HG02610 (cell line): ENCODE measurements around the gene NRG2.

Source experiments
- ATAC-seq: cut with Tn5 transposase; IDR thresholded peaks from one replicate; pipeline ENCODE4 v1.9.1; 2021; ENCODE audit warnings: mild to moderate bottlenecking, moderate library complexity; ENCODE audit not compliant: unreplicated experiment

Gene NRG2

GRCh38 chr5:139845846-139846681 lies 197.0 kb downstream of the NRG2 start:
- no peak for ATAC-seq

GRCh38 chr5:139844472-139845145 lies 198.5 kb downstream of the NRG2 start:
- peak; percentile 56 for ATAC-seq

GRCh38 chr5:139843991-139844390 lies 199.1 kb downstream of the NRG2 start:
- ATAC-seq, result no peak

- no peak for ATAC-seq
These were observed 200.8 kb downstream of the NRG2 start for GRCh38 chr5:139842321-139842720.

GRCh38 chr5:139841549-139841948 lies 201.6 kb downstream of the NRG2 start:
- no peak for ATAC-seq

- no peak for ATAC-seq
These were observed 203.2 kb downstream of the NRG2 start for GRCh38 chr5:139839918-139840317.

DNA sequence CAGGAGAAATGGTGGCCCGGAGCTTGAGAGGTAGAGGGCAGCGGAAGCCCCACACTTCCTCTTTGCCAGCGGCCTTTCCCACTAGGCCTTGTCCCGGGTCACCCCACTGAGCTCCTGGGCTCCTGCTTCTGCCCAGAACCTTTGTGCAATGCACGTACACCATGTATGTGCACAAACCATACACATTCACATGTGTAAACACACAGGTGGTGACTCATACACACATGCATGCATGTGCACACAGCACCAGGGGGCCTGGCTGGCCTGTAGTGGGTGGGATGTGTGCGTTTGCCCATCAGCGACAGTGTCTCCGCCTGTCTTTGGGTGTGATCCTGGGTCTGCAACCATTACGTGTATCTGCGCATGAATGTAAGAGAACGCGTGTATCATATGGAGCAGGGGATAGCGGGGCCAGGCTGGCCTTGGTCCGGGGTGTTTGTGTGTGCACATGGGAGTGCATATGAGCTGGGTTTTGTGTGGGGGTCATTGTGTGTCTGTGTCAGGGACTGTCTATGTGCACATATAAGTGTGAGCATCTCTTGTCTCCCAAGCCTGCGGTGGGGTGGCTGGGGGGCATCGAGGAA lies 203.8 kb downstream of the NRG2 start:
- no peak for ATAC-seq

DNA sequence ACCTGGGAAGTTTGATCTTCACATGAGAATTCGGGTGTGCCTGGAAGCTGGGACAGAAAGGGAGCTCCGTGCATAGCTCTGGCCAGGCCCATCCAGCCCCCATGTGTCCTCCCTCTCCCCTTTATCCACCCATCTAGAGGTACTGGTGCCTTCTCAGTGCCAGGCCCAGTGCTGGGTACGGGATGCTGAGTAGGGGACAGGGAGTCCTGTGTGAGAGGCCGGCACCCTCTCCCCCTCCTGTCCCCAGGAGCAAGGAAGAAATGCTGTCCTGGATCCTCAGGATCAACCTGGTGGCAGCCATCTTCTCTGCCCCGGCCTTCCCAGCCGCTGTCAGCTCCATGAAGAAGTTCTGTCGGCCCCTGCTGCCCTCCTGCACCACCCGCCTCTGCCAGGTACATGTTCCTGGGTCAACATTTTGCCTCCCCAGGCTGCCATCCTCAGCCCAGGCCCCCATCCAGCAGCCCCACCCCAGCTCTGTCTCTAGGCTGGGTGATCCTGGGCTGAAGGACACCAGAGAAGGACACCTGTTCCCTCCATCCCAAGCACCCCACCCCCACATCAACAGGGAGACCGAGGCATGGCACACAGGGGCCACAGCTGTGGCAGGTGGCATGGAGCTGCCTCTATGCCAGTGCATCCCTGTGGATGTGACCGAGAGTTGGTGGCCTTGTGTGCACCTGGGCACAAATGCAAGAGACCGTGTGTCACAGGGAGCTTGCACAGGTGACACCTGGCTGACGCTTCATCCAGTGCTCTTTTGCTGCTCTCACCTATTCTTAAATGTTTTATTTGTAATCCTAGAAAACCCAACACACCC lies 204.5 kb downstream of the NRG2 start:
- no peak for ATAC-seq

DNA sequence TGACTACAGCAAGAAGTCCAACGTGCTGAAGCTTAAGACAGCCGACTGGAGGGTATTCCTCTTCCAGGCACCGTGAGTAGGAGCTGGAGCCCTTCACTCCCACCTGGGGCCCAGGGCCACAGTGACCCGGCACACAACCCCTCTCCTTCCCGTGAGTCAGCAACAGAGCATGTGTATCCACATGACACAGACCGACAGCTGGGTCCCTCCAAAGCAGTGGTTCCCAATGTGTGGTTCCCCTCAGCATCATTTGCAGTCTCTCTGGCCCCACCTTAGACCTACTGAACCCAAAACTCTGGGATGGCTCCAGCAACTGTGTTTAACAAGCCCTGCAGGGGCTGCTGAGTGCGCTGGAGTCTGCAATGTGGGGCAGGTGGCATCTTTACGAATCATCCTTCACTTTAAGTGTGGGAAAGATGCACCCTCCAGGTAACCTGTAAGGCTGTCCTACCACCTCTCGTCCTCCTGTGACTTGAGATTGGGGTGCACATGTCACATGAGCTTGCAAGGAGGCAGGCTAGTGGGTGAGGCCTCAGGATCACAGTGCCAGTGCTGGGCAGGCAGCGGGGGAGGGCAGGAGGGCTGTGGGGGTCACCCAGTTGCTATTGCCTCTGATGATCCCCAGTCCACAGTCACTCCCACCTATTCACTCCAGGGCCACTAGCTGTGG lies 205.3 kb downstream of the NRG2 start:
- no peak for ATAC-seq

DNA sequence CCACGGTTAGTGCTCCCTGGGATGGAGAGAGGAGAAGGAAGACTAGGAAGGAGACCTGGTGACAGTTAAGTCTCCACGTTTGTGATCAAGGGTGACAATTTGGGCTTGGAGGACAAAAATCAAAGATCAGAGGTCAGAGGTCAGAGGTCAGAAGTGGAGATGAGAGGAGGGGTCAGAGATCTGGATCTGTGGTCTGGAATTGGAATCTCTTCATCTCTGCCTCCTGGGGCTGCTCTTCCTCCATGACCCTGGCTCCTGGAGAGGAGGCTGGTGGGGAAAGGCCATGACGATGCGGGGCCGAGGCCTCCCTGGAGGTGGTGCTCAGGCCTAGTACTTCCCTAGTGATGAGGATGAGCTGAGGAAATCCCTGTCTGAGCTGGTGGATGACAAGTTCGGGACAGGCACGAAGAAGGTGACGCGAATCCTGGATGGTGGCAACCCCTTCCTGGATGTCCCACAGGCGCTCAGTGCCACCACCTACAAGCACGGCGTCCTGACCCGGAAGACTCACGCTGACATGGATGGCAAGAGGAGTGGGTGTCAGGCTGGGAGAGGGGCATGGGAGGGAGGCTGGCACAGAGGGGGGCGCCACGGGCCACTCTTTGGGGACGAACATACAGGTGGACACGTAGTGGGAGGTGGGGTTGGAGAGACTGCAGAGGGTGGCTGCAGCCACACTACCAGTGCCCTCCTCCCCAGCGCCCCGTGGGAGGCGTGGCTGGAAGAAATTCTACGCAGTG lies 206.5 kb downstream of the NRG2 start:
- ATAC-seq, result no peak

DNA sequence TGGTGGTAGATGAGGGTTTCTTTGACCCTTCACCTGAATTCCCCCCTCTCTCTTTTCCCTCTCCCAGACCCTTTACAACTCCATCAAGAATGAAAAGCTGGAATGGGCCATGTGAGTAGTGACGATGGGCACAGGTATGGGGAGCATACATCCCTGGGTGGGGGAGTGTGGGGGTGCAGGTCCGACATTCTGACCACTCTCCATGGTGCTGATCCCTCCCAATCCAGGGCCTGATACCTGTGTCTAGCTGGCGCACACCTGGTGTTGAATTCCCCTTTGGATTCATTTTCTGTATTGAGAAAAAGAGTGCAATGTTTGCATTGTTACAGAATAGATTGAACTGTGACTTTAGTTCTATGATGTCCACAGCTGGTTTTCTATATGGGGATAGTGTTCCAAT lies 207.4 kb downstream of the NRG2 start:
- no peak for ATAC-seq

GRCh38 chr5:139833525-139833924 lies 209.6 kb downstream of the NRG2 start:
- no peak for ATAC-seq

- ATAC-seq, result no peak
These were observed 211.5 kb downstream of the NRG2 start for GRCh38 chr5:139831624-139832023.

DNA sequence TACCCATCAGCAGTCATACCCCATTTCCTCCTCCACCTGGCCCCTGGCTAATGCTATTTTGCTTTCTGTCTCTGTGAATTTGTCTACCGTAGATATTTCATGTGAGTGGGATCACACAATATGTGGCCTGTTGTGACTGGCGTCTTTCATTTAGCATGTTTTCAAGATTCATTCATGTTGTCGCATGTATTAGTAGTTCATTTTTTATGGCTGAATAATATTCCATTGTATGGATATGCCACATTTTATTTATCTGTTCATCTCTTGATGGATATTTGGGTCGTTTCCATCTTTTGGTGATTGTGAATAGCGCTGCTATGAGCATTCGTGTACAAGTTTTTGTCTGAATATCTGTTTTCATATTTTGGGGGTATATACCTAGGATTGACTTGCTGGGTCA lies 213.6 kb downstream of the NRG2 start:
- no peak for ATAC-seq

DNA sequence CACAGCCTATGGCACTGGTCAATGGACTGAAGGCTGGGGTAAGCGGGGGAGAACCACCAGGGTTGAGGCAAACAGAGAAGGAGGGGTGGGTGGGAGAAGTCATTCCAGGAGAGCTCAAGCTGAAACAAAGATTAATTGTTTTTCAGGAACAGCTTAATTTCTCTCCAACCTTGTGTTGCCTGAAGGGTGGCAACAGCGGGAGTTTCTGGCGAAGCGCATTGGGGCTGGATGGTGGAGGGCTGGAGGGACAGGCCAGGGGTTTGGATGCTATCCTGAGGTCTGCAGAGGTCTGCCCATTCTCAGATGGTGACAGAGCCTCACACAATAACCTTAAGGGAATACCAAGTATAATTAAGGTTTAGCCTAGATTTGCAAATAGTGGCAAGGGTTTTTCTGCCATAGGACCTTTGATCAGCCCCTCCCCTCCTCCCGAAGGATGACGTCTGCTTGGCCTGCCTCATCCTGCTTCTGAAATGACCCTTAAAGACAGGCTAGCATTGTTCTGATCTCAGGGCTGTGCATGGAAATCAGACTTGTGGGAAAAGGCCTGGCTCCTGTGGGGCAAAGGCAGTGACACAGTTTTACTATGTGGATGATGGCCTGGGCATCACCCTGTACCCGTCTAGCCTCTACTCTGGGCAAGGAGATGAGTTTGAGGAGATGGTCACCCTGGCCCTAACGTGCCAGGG lies 214.7 kb downstream of the NRG2 start:
- ATAC-seq, result no peak

DNA sequence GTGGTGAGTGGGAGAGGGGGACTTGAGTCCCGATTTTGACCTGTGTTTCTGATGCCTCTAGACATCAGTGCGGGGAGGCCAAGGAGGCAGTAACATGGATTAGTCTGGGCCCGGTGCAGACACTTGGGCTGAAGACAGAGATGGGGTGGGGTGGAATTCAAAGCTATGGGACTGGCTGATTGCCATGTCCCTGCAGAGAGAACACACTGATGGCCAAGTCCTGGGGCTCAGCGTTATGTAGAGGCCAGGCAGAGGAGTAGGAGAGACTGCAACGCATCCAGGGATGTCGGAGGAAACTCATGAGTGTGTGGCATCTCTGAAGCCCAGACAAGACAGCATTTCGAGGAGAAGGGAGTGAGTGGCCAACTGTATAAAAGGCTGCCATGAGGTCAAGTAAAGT lies 217.4 kb downstream of the NRG2 start:
- no peak for ATAC-seq

- ATAC-seq, result no peak
These were observed 219.2 kb downstream of the NRG2 start for GRCh38 chr5:139823757-139824355.

GRCh38 chr5:139822553-139823425 lies 220.3 kb downstream of the NRG2 start:
- no peak for ATAC-seq
